ENCODE results near the gene MAML1. TPM values are rescaled to one million over a fixed set of nuclear protein-coding genes. Genes with fewer than 3 reads are reported as not detected.

MAML1 gene
- total and polyA plus RNA-seq, 2 donors: 10.5 to 13.3 TPM

GRCh38 chr5:179819296-179820126 lies 86.9 kb downstream of the MAML1 start:
- DNase-seq (ENCODE audit: low read depth in 6 of 9, low spot score in 9 of 9): peak in 1 of 9 donors; percentile 25
- H3K36me3 ChIP-seq (ENCODE audit: control insufficient read depth in 2 of 2, insufficient read depth in 2 of 2, low read length in 1 of 2): peaks cover 13 to 16% of the 10 kb centered on the region in 2 donors
- H3K4me3 ChIP-seq (ENCODE audit: low read length in 2 of 2): peak overlapping the region in 1 of 2 donors; percentile 72
- H3K27ac ChIP-seq (ENCODE audit: low read depth in 1 of 2, low read length in 1 of 2): peak overlapping the region; percentile 76 to 89
- H3K9me3 ChIP-seq (ENCODE audit: control insufficient read depth in 2 of 2, insufficient read depth in 1 of 2, low read length in 1 of 2): no peaks in the 10 kb centered on the region
- peaks cover 15 to 45% of the 10 kb centered on the region in 2 donors for H3K4me1 ChIP-seq (ENCODE audit: control insufficient read depth in 2 of 2, insufficient read depth in 2 of 2, low read length in 2 of 2)
- H3K27me3 ChIP-seq (ENCODE audit: control insufficient read depth in 2 of 2, insufficient read depth in 1 of 2, low read length in 1 of 2): peaks cover 28 to 52% of the 10 kb centered on the region in 2 donors
- 40% methylated on average over 26 of the region's 26 CpGs for WGBS

GRCh38 chr5:179820127-179820482 lies 87.5 kb downstream of the MAML1 start:
- Histone ChIP-seq H3K4me1 (ENCODE audit: control insufficient read depth in 2 of 2, insufficient read depth in 2 of 2, low read length in 2 of 2) (peaks cover 15 to 46% of the 10 kb centered on the region in 2 donors), H3K27me3 (ENCODE audit: control insufficient read depth in 2 of 2, insufficient read depth in 1 of 2, low read length in 1 of 2) (peaks cover 28 to 52% of the 10 kb centered on the region in 2 donors), H3K36me3 (ENCODE audit: control insufficient read depth in 2 of 2, insufficient read depth in 2 of 2, low read length in 1 of 2) (peaks cover 19 to 22% of the 10 kb centered on the region in 2 donors), H3K9me3 (ENCODE audit: control insufficient read depth in 2 of 2, insufficient read depth in 1 of 2, low read length in 1 of 2) (no peaks in the 10 kb centered on the region), H3K4me3 (ENCODE audit: low read length in 2 of 2) (peak overlapping the region; percentile 59 to 72), H3K27ac (ENCODE audit: low read depth in 1 of 2, low read length in 1 of 2) (peak overlapping the region; percentile 76 to 89)
- DNase-seq (ENCODE audit: low read depth in 6 of 9, low spot score in 9 of 9): no peak
- WGBS: 74% methylated on average over 12 of the region's 12 CpGs

- WGBS: under 1% methylated on average over 81 of the region's 81 CpGs
- peak within 1 kb of the TSS; percentile 59 to 72 for H3K4me3 ChIP-seq (ENCODE audit: low read length in 2 of 2)
- peak in 6 of 9 donors; percentile 73 to 90 (median 82) for DNase-seq (ENCODE audit: low read depth in 6 of 9, low spot score in 9 of 9)
- H3K9me3 ChIP-seq (ENCODE audit: control insufficient read depth in 2 of 2, insufficient read depth in 1 of 2, low read length in 1 of 2): peaks cover 0 to under 1% of the 10 kb centered on the region in 2 donors
- peaks cover 15 to 46% of the 10 kb centered on the region in 2 donors for H3K4me1 ChIP-seq (ENCODE audit: control insufficient read depth in 2 of 2, insufficient read depth in 2 of 2, low read length in 2 of 2)
- H3K36me3 ChIP-seq (ENCODE audit: control insufficient read depth in 2 of 2, insufficient read depth in 2 of 2, low read length in 1 of 2): peaks cover 24% of the 10 kb centered on the region in 2 donors
- peak within 1 kb of the TSS; percentile 89 to 97 for H3K27ac ChIP-seq (ENCODE audit: low read depth in 1 of 2, low read length in 1 of 2)
- H3K27me3 ChIP-seq (ENCODE audit: control insufficient read depth in 2 of 2, insufficient read depth in 1 of 2, low read length in 1 of 2): peaks cover 28 to 49% of the 10 kb centered on the region in 2 donors
These were observed 88.1 kb downstream of the MAML1 start, which contains the start of gene SQSTM1 for GRCh38 chr5:179820483-179821297. SQSTM1 (plus strand) TSS chr5:179820905; CDS start chr5:179820937, 32 bp downstream.

- Histone ChIP-seq H3K27me3 (ENCODE audit: control insufficient read depth in 2 of 2, insufficient read depth in 1 of 2, low read length in 1 of 2) (peaks cover 28 to 41% of the 10 kb centered on the region in 2 donors), H3K4me3 (ENCODE audit: low read length in 2 of 2) (peak overlapping the region; percentile 59 to 72), H3K36me3 (ENCODE audit: control insufficient read depth in 2 of 2, insufficient read depth in 2 of 2, low read length in 1 of 2) (peaks cover 30 to 31% of the 10 kb centered on the region in 2 donors), H3K27ac (ENCODE audit: low read depth in 1 of 2, low read length in 1 of 2) (peak overlapping the region; percentile 76 to 97), H3K4me1 (ENCODE audit: control insufficient read depth in 2 of 2, insufficient read depth in 2 of 2, low read length in 2 of 2) (peaks cover 15 to 46% of the 10 kb centered on the region in 2 donors), H3K9me3 (ENCODE audit: control insufficient read depth in 2 of 2, insufficient read depth in 1 of 2, low read length in 1 of 2) (peaks cover 0 to 1% of the 10 kb centered on the region in 2 donors)
- WGBS: under 1% methylated on average over 54 of the region's 54 CpGs
- DNase-seq (ENCODE audit: low read depth in 6 of 9, low spot score in 9 of 9): peak in 4 of 9 donors; percentile 59 to 76 (median 64)
These were observed 88.9 kb downstream of the MAML1 start for GRCh38 chr5:179821298-179822058.

GRCh38 chr5:179822059-179822432 lies 89.4 kb downstream of the MAML1 start:
- peaks cover 15 to 47% of the 10 kb centered on the region in 2 donors for H3K4me1 ChIP-seq (ENCODE audit: control insufficient read depth in 2 of 2, insufficient read depth in 2 of 2, low read length in 2 of 2)
- 47% methylated on average over 3 of the region's 3 CpGs for WGBS

GRCh38 chr5:179822444-179822990 lies 89.9 kb downstream of the MAML1 start:
- peaks cover 18 to 30% of the 10 kb centered on the region in 2 donors for H3K27me3 ChIP-seq (ENCODE audit: control insufficient read depth in 2 of 2, insufficient read depth in 1 of 2, low read length in 1 of 2)
- H3K36me3 ChIP-seq (ENCODE audit: control insufficient read depth in 2 of 2, insufficient read depth in 2 of 2, low read length in 1 of 2): peaks cover 30 to 35% of the 10 kb centered on the region in 2 donors
- peaks cover 15 to 48% of the 10 kb centered on the region in 2 donors for H3K4me1 ChIP-seq (ENCODE audit: control insufficient read depth in 2 of 2, insufficient read depth in 2 of 2, low read length in 2 of 2)
- H3K4me3 ChIP-seq (ENCODE audit: low read length in 2 of 2): peak overlapping the region; percentile 59 to 72
- no peak overlapping the region for H3K27ac ChIP-seq (ENCODE audit: low read depth in 1 of 2, low read length in 1 of 2)
- peaks cover 0 to 1% of the 10 kb centered on the region in 2 donors for H3K9me3 ChIP-seq (ENCODE audit: control insufficient read depth in 2 of 2, insufficient read depth in 1 of 2, low read length in 1 of 2)
- DNase-seq (ENCODE audit: low read depth in 6 of 9, low spot score in 9 of 9): no peak
- WGBS: 86% methylated on average over 8 of the region's 8 CpGs

More at GRCh38 chr5:179822059-179822432, 89.4 kb downstream of the MAML1 start:
- Histone ChIP-seq H3K9me3 (ENCODE audit: control insufficient read depth in 2 of 2, insufficient read depth in 1 of 2, low read length in 1 of 2) (peaks cover 0 to 1% of the 10 kb centered on the region in 2 donors), H3K36me3 (ENCODE audit: control insufficient read depth in 2 of 2, insufficient read depth in 2 of 2, low read length in 1 of 2) (peaks cover 30 to 33% of the 10 kb centered on the region in 2 donors), H3K27me3 (ENCODE audit: control insufficient read depth in 2 of 2, insufficient read depth in 1 of 2, low read length in 1 of 2) (peaks cover 22 to 35% of the 10 kb centered on the region in 2 donors), H3K27ac (ENCODE audit: low read depth in 1 of 2, low read length in 1 of 2) (no peak overlapping the region), H3K4me3 (ENCODE audit: low read length in 2 of 2) (peak overlapping the region; percentile 59 to 72)
- no peak for DNase-seq (ENCODE audit: low read depth in 6 of 9, low spot score in 9 of 9)

GRCh38 chr5:179823937-179824744 lies 91.5 kb downstream of the MAML1 start:
- Histone ChIP-seq H3K27me3 (ENCODE audit: control insufficient read depth in 2 of 2, insufficient read depth in 1 of 2, low read length in 1 of 2) (peaks cover 7 to 14% of the 10 kb centered on the region in 2 donors), H3K36me3 (ENCODE audit: control insufficient read depth in 2 of 2, insufficient read depth in 2 of 2, low read length in 1 of 2) (peaks cover 37 to 41% of the 10 kb centered on the region in 2 donors), H3K27ac (ENCODE audit: low read depth in 1 of 2, low read length in 1 of 2) (no peak overlapping the region), H3K4me1 (ENCODE audit: control insufficient read depth in 2 of 2, insufficient read depth in 2 of 2, low read length in 2 of 2) (peaks cover 15 to 47% of the 10 kb centered on the region in 2 donors), H3K9me3 (ENCODE audit: control insufficient read depth in 2 of 2, insufficient read depth in 1 of 2, low read length in 1 of 2) (peaks cover 0 to 1% of the 10 kb centered on the region in 2 donors), H3K4me3 (ENCODE audit: low read length in 2 of 2) (no peak overlapping the region)
- DNase-seq (ENCODE audit: low read depth in 6 of 9, low spot score in 9 of 9): no peak
- WGBS: 98% methylated on average over 22 of the region's 22 CpGs

Measured in thymus (tissue), 11 donors.